ENCODE measurements around the gene KPNA6.

KPNA6 gene

DNA sequence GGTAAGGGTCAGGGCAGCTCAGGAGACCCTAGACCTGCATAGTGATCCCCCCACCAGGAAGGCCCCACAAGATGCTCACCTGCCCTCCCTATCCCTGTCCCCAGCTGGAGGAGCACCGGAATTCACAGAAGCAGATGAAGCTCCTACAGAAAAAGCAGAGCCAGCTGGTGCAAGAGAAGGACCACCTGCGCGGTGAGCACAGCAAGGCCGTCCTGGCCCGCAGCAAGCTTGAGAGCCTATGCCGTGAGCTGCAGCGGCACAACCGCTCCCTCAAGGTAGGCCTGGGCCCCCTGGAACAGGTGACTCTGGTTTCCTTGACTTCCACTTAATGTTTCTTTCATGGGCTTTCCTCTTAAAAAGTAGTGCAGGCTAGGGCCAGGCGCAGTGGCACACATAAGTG is 80.0 kb downstream of the KPNA6 start:
- TF ChIP-seq HDGF (IDR thresholded peaks at IDR 0.05; ENCODE audit: borderline replicate concordance) = no peak
- no peak for TF ChIP-seq ELF4 (IDR thresholded peaks at IDR 0.05)
- TF ChIP-seq FOXK2 (IDR thresholded peaks at IDR 0.05) = no peak
- no peak for TF ChIP-seq SUZ12 (IDR thresholded peaks at IDR 0.05)
- CTCF ChIA-PET = no interaction called here
- DNase-seq (ENCODE audit: extremely low spot score) = no peak
- POLR2A ChIA-PET = interaction anchor here (0.8 kb wide), 1 partner anchor 8 kb away, joined by 4 read pairs; the partner anchor contains the start of gene TXLNA

DNA sequence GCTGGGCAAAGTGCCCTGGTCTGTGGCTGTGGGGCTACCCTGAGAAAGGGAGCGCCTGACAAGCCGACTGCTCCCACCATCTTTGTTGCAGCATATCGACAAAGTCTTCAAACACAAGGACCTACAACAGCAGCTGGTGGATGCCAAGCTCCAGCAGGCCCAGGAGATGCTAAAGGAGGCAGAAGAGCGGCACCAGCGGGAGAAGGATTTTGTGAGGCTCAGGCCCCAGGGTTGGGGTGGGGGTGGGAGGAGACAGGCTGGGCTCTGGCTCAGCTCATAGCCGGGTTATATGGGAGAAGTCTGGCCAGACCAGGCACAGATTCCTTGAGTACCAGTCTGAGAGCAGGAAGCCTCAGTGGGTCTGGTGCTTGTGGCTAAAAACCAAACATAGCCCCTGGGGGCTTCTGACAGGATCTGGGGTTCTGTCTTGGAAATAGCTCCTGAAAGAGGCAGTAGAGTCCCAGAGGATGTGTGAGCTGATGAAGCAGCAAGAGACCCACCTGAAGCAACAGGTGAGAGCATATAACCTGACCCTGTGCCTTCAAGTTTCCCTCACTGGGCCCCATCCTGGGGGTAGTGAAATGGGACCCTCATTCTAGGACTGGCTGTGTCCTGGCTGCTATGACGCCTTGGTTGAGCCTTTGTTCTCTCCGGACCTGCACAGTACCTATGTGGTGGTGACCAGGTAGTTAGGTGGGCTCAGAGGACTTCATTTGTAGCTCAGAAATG is 84.5 kb downstream of the KPNA6 start:
- DNase-seq (ENCODE audit: extremely low spot score) = no peak
- ChIA-PET POLR2A (interaction anchor here (1.5 to 2.0 kb wide), 3 partner anchors 8 to 13 kb away, joined by 5 to 15 read pairs (median 6); partner anchors contain the start of genes CCDC28B, IQCC and TXLNA), CTCF (interaction anchor here (0.5 to 0.6 kb wide), 2 partner anchors 76 to 478 kb away, joined by 4 read pairs; no protein-coding TSS in a partner anchor)
- TF ChIP-seq FOXA1 (IDR thresholded peaks at IDR 0.05) (no peak), LEF1 (IDR thresholded peaks at IDR 0.05; ENCODE audit: borderline replicate concordance) (no peak), NFRKB (IDR thresholded peaks at IDR 0.05) (no peak), L3MBTL2 (conservative IDR thresholded peaks at IDR 0.05) (no peak), SP1 (IDR thresholded peaks at IDR 0.05) (no peak), FOXK2 (IDR thresholded peaks at IDR 0.05) (no peak), HDGF (IDR thresholded peaks at IDR 0.05; ENCODE audit: borderline replicate concordance) (no peak), ELF4 (IDR thresholded peaks at IDR 0.05) (no peak), SUZ12 (IDR thresholded peaks at IDR 0.05) (no peak), TARDBP (IDR thresholded peaks at IDR 0.05) (no peak), ARNT (IDR thresholded peaks at IDR 0.05) (no peak)
- TF ChIP-seq, protein P1, sequence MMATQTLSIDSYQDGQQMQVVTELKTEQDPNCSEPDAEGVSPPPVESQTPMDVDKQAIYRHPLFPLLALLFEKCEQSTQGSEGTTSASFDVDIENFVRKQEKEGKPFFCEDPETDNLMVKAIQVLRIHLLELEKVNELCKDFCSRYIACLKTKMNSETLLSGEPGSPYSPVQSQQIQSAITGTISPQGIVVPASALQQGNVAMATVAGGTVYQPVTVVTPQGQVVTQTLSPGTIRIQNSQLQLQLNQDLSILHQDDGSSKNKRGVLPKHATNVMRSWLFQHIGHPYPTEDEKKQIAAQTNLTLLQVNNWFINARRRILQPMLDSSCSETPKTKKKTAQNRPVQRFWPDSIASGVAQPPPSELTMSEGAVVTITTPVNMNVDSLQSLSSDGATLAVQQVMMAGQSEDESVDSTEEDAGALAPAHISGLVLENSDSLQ (IDR thresholded peaks at IDR 0.05) = no peak

DNA sequence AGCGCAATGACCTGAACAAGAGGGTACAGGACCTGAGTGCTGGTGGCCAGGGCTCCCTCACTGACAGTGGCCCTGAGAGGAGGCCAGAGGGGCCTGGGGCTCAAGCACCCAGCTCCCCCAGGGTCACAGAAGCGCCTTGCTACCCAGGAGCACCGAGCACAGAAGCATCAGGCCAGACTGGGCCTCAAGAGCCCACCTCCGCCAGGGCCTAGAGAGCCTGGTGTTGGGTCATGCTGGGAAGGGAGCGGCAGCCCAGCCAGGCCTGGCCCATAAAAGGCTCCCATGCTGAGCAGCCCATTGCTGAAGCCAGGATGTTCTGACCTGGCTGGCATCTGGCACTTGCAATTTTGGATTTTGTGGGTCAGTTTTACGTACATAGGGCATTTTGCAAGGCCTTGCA is 87.1 kb downstream of the KPNA6 start:
- ChIA-PET POLR2A (interaction anchor here (0.8 to 2.3 kb wide), 2 partner anchors 11 to 16 kb away, joined by 3 to 8 read pairs; partner anchors contain the start of genes IQCC and TXLNA), CTCF (no interaction called here)
- no peak for TF ChIP-seq L3MBTL2 (conservative IDR thresholded peaks at IDR 0.05)
- no peak for TF ChIP-seq ELF4 (IDR thresholded peaks at IDR 0.05)
- TF ChIP-seq, protein P1 (IDR thresholded peaks at IDR 0.05) = no peak
- no peak for TF ChIP-seq SUZ12 (IDR thresholded peaks at IDR 0.05)
- no peak for DNase-seq (ENCODE audit: extremely low spot score)

DNA sequence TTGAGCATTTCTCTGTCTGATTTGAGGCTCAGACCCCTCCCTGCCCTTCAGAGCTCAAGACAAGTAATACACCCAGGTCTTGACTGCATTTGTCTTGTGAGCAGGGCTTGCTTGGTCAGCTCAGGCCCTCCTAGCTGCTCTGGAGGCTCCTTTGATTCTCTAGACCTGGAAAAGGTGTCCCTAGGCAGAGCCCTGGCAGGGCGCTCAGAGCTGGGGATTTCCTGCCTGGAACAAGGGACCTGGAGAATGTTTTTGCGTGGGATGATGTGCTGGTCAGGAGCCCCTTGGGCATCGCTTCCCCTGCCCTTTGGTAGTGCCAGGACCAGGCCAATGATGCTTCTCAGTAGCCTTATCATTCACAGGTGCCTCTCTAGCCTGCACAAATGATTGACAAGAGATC is 87.7 kb downstream of the KPNA6 start:
- TF ChIP-seq SP1 (IDR thresholded peaks at IDR 0.05) = no peak
- no peak for TF ChIP-seq LEF1 (IDR thresholded peaks at IDR 0.05; ENCODE audit: borderline replicate concordance)
- TF ChIP-seq ZNF384 (IDR thresholded peaks at IDR 0.05) = no peak
- no peak for TF ChIP-seq ARNT (IDR thresholded peaks at IDR 0.05)
- TF ChIP-seq TARDBP (IDR thresholded peaks at IDR 0.05) = no peak
- TF ChIP-seq, protein P1 (IDR thresholded peaks at IDR 0.05) = no peak
- no peak for TF ChIP-seq FOXK2 (IDR thresholded peaks at IDR 0.05)
- TF ChIP-seq ELF4 (IDR thresholded peaks at IDR 0.05) = no peak
- no peak for TF ChIP-seq HDGF (IDR thresholded peaks at IDR 0.05; ENCODE audit: borderline replicate concordance)
- TF ChIP-seq CTBP1 (IDR thresholded peaks at IDR 0.05; ENCODE audit: borderline replicate concordance) = no peak
- TF ChIP-seq BHLHE40 (IDR thresholded peaks at IDR 0.05; ENCODE audit: borderline replicate concordance) = no peak
- TF ChIP-seq NFRKB (IDR thresholded peaks at IDR 0.05) = no peak
- TF ChIP-seq FOXA1 (IDR thresholded peaks at IDR 0.05) = no peak
- no peak for TF ChIP-seq FOXM1 (IDR thresholded peaks at IDR 0.05; ENCODE audit: borderline replicate concordance)
- no peak for TF ChIP-seq L3MBTL2 (conservative IDR thresholded peaks at IDR 0.05)
- ChIA-PET POLR2A (interaction anchor here (0.8 to 2.3 kb wide), 2 partner anchors 10 to 17 kb away, joined by 3 to 8 read pairs; partner anchors contain the start of genes IQCC and TXLNA), CTCF (no interaction called here)
- no peak for DNase-seq (ENCODE audit: extremely low spot score)

DNA sequence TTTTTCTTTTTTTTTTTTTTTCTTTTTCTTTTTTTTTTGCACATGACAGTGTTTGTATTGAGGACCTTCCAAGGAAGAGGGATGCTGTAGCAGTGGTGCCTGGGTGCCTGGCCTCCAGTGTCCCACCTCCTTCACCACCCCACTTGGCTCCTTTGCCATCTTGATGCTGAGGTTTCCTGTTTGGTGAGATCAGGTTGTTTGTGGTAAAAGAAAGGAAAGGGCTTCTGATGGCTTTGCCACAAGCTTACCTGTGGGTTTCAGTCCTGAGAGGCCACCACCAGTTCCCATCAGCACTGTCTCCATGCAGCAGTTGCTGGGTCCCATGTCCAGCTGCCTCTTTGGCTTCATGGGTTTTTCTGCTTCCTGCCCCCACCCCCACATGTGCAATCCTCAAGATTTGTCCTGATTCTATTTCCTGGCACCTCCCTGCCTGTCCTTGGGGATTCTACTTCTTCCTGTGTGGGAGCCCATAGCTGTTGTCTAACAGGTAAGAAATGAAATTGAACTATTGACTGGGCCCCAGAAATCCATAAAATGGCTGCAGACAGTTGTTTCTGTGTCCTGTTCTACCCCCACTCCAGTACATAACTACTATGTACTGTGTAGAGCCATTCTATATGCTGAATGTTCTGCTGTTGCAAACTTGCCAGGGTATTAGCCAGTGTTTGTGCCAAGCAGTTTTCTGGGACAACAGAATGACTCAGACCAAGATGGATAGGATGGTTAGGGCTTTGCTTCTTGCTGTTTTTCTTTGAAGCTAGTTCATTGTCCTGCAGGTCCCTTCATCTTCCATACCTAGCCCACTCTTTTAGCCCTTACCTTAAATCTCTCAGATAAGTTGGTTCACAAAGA is 88.3 kb downstream of the KPNA6 start:
- POLR2A ChIA-PET = interaction anchor here (0.8 to 2.3 kb wide), 3 partner anchors 10 to 17 kb away, joined by 3 to 8 read pairs (median 7); partner anchors contain the start of genes IQCC and TXLNA
- CTCF ChIA-PET = interaction anchor here (0.6 to 1.4 kb wide), 2 partner anchors 19 to 32 kb away, joined by 4 to 6 read pairs; no protein-coding TSS in a partner anchor
- DNase-seq (ENCODE audit: extremely low spot score) = no peak
- TF ChIP-seq FOXK2 (IDR thresholded peaks at IDR 0.05) (no peak), CTBP1 (IDR thresholded peaks at IDR 0.05; ENCODE audit: borderline replicate concordance) (no peak), L3MBTL2 (conservative IDR thresholded peaks at IDR 0.05) (no peak), FOXM1 (IDR thresholded peaks at IDR 0.05; ENCODE audit: borderline replicate concordance) (no peak), LEF1 (IDR thresholded peaks at IDR 0.05; ENCODE audit: borderline replicate concordance) (no peak), ARNT (IDR thresholded peaks at IDR 0.05) (no peak), ELF4 (IDR thresholded peaks at IDR 0.05) (no peak), ZNF384 (IDR thresholded peaks at IDR 0.05) (no peak), SUZ12 (IDR thresholded peaks at IDR 0.05) (no peak), TARDBP (IDR thresholded peaks at IDR 0.05) (no peak), SP1 (IDR thresholded peaks at IDR 0.05) (no peak), HDGF (IDR thresholded peaks at IDR 0.05; ENCODE audit: borderline replicate concordance) (no peak), FOXA1 (IDR thresholded peaks at IDR 0.05) (no peak), BHLHE40 (IDR thresholded peaks at IDR 0.05; ENCODE audit: borderline replicate concordance) (no peak), NFRKB (IDR thresholded peaks at IDR 0.05) (no peak)
- TF ChIP-seq, protein P1 (IDR thresholded peaks at IDR 0.05) = no peak
